NCI-H2107 treated with DMSO at 0.1 percent for 48 hours (cell line): ENCODE results near the gene ITPK1.

Source experiments
- DNase-seq: peaks from one replicate; lab custom pipeline; 2025; ENCODE audit not compliant: unreplicated experiment; lab: John Stamatoyannopoulos, UW

Gene ITPK1

GRCh38 chr14:93085911-93086310 lies 29.8 kb downstream of the ITPK1 start:
- DNase-seq = no peak

DNA sequence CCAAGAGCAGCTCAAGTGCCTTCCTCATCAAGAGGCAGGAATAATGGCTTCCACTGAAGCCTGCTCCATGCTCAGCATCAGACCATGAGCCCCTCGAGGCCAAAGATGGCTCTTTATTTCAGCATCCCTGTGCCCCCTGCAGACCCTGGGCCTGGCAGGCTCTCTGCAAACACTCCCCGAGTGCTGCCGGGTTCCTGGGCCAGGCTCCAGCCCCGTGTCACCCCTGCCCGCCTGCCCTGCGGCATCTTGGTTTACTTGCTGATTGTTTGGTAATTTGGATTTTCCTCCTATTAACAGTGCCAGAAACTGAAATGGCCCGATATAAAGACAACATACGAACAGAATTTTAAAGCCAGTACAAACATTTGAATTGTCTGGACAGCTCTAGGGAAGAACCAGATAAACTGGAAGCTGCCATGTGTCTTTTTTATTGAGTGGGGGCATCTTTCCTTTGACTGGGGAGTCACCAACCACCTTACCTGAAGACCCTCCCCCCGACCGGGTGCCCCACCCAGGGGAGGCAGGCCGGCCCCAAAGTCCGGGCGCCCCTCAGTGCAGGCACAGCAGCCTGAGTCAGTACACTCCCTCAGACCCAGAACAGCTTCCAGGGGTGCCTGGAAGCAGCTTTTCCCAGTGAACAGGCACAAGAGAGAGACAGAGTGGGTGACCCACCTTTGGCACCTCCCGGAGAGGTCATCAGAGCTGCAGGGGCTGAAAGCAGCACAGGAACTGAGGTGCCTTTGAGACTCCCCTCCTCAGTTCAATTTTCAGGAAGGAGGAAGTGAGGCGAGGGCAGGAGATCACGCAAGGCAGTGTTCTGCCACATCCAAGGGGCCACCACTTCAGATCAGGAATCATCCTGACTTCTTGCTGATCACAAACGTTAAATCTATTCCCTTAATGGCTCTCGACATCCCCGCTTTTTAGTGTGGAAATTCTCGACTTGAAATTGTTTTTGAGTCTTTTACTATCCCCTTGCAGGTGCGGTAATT lies 30.6 kb downstream of the ITPK1 start:
- DNase-seq = no peak

DNA sequence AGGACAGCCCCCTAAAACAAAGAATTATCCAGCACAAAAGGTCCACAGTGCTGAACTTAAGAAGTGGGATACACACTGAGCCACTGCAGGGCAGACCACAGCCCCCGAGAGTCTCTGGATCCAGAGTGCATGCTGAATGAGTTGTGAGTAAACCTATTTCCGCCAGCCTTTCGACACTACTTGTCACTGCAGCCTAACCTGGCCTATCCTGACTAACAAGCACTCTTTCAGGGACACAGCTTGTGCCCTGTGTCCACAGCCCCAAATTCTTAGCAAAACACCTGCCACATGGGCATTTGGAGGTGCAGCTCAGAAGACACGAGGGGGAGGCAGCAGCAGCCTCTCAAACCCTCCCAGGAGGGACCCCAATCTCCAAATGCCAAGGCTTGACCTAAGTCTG lies 31.3 kb downstream of the ITPK1 start:
- no peak for DNase-seq

- DNase-seq = no peak
These were observed 31.8 kb downstream of the ITPK1 start for GRCh38 chr14:93083917-93084316.

DNA sequence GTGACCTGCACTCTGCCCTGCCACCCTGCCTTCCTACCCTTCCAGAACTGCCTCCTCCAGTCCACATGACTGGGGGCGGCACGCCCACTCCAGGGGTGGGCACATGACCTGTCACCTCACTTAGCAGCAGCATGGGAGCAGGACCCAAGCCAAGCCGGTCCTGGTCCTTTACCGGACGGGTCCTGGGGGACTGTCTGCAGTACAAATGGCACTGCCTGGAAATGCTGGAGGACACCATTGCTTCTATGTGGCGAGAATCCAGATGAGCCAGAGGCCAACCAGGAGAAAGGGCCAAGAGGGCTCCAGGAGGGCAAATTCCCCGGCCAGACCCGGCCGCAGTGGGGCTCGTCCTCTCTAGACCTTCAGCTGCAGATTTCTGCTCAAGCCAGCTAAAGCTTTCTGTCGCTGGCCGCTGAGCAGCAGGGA lies 33.1 kb downstream of the ITPK1 start:
- no peak for DNase-seq

DNA sequence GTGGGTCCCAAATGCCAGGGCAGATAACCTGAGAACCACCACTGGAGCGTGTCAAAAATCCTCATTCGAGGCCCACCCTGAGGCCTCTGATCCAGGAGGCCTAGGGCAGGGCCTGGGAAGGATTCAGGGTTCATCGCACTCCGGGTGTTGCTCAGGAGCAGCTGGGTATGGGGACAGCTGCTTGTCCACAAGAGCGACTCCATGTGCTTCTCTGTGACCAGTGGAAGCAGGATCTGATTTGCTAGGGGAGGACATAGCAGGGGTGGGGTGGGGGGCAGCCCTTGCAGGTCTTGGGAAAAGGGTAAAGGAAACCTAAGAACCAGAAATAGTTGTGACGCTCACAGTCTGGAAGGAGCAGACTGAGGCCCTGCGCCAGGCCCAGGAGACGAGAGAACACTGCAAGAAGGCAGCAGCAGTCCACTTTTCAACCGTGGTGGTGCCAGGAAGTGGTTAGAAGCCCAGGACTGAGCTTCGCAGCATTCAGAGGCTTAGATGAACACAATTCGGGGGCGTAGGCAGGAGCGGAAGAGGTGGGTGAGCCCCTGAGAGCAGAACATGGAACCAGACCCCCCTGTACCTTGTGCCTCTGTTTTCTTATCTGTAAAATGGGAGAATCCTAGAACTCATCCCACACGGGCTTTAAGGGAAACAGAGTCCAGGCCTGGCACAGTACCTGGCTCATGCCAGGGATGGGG lies 33.7 kb downstream of the ITPK1 start:
- no peak for DNase-seq

DNA sequence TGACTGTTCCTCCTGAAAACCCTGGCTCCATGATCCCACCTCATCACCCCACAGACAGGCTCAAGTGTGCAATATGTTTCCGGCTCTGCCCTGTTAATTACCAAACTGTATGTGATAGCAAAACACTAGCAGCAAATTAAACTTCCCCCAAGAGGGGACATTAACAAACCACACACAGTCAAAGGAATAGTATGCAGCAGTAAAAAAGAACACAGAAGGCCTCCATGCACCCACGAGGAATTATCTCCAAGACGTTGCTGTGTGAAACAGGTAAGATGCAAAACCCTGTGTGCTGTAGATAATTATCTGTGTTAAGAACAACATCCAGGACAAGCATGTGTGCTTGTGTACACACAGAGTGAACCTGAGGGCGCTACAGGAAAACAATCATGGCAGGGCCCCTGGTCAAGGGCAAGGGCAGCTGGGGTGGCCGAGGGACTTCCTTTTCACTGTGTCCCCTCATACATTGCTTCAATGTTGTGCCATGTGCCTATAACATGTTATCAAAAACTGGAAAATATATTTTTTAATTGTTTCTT lies 35.8 kb downstream of the ITPK1 start:
- no peak for DNase-seq

- no peak for DNase-seq
These were observed 36.4 kb downstream of the ITPK1 start for GRCh38 chr14:93079321-93079720.

- no peak for DNase-seq
These were observed 36.9 kb downstream of the ITPK1 start for GRCh38 chr14:93078870-93079269.

- no peak for DNase-seq
These were observed 39.0 kb downstream of the ITPK1 start for GRCh38 chr14:93076755-93077154.

DNA sequence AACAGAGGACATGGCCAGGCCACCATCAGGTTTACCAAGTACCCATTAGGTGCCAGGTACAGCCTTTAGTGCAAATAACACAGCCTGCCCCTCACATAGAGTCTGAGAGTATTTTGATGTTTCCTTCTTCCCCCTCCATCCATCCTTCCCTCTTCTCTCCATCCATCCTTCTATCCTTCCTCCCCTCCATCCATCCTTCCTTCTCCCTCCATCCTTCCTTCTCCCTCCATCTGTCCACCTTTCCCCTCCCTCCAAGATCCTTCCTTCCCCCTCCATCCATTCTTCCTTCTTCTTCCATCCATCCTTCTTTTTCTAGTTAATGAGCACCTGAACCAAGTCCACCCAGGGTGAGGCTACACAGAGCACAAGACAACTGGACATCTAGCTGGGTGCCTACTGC lies 39.8 kb downstream of the ITPK1 start:
- DNase-seq = no peak

- DNase-seq = no peak
These were observed 41.6 kb downstream of the ITPK1 start for GRCh38 chr14:93073910-93074769.

- no peak for DNase-seq
These were observed 42.4 kb downstream of the ITPK1 start for GRCh38 chr14:93073358-93073707.

GRCh38 chr14:93072659-93073357 lies 42.9 kb downstream of the ITPK1 start:
- DNase-seq = no peak

DNA sequence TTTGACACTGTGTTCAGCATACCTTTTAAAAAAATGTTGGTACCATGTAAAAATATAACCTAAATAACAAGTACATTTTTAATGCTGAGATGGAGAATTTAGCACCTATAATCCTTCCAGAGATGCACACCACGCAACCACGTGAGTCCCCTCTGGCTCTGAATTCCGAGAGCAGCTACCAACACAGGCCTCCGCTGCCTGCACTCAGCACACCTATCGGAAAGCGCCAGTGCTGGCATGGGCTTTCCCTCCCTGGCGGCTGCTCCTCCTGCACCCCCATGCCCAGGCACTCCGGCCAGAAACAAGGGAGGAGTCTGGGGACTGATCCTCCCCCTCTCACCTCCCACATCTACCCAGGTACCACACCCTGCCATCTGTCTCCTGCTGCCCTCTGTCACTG lies 47.0 kb downstream of the ITPK1 start:
- no peak for DNase-seq

- DNase-seq = no peak
These were observed 48.6 kb downstream of the ITPK1 start for GRCh38 chr14:93067088-93067487.

GRCh38 chr14:93065272-93065730 lies 50.4 kb downstream of the ITPK1 start:
- DNase-seq = no peak

GRCh38 chr14:93064411-93065271 lies 51.1 kb downstream of the ITPK1 start:
- DNase-seq = no peak

- no peak for DNase-seq
These were observed 52.3 kb downstream of the ITPK1 start for GRCh38 chr14:93063393-93063792.
